ENCODE measurements around the gene BTF3L4.
A peak's percentile ranks its signal among the peaks of the same experiment; 100 is the strongest.

Gene BTF3L4

DNA sequence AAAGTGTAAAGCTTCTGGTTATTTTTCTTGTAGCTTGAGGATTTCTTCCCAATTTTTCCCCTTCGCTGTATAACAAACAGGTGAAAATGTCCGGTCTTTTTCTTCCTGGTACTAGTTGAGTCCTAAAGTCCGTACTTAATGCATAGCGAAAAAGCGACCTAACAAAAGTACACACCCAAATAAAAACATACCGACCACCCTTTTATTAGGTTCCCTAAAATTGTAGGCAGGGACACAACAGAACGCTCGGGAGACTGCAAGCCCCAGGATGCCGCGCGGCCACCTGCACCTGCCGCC is 281 bp upstream of the BTF3L4 start:
- TF ChIP-seq, protein P1, sequence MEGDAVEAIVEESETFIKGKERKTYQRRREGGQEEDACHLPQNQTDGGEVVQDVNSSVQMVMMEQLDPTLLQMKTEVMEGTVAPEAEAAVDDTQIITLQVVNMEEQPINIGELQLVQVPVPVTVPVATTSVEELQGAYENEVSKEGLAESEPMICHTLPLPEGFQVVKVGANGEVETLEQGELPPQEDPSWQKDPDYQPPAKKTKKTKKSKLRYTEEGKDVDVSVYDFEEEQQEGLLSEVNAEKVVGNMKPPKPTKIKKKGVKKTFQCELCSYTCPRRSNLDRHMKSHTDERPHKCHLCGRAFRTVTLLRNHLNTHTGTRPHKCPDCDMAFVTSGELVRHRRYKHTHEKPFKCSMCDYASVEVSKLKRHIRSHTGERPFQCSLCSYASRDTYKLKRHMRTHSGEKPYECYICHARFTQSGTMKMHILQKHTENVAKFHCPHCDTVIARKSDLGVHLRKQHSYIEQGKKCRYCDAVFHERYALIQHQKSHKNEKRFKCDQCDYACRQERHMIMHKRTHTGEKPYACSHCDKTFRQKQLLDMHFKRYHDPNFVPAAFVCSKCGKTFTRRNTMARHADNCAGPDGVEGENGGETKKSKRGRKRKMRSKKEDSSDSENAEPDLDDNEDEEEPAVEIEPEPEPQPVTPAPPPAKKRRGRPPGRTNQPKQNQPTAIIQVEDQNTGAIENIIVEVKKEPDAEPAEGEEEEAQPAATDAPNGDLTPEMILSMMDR (IDR thresholded peaks at IDR 0.05), result no peak
- no peak for DNase-seq (ENCODE audit: low spot score)
- Histone ChIP-seq H3K27ac (peak overlapping the region; percentile 89 to 98), H3K4me3 (peak overlapping the region; percentile 100)

DNA sequence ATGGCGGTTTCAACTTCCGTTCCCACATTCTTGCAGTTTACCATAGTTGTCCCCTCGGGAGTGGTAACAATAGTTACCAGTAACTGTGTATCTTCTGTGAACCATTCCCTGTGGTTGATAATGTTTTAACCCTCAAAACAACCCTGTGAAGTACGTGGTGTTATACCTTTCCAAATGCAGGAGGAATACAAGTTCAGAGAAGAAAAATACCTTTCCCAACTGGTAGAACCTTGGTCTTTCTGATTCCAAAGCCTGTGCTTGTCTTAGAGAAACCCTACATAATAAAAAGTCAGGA is 789 bp downstream of the BTF3L4 start:
- peak overlapping the region; percentile 89 to 98 for H3K27ac ChIP-seq
- H3K4me3 ChIP-seq, result peak overlapping the region; percentile 100
- DNase-seq (ENCODE audit: low spot score), result no peak
- TF ChIP-seq, protein P1 (IDR thresholded peaks at IDR 0.05), result no peak

DNA sequence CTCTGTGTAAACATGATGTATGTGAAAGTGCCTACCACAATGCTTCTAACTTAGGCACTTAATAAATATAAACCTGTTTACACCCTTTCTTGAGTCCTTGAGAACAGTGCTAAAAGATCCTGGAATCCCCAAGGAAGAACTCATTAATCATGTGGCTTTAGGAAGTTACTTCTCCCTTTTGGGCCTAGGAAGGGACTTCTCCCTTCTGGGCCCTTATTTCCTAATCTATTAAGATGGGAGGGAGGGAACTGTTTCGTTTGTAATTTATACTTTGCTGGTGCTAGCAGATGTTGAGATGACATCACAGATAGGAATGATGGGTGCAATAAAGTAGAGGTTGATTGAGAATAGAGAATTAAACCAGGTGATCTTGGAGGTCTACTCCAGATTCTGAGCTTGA is 1.2 kb downstream of the BTF3L4 start:
- H3K4me3 ChIP-seq, result peak overlapping the region; percentile 100
- H3K27ac ChIP-seq, result peak overlapping the region; percentile 89 to 98
- no peak for DNase-seq (ENCODE audit: low spot score)
- TF ChIP-seq, protein P1 (IDR thresholded peaks at IDR 0.05), result no peak

- DNase-seq (ENCODE audit: low spot score), result no peak
- H3K4me3 ChIP-seq, result peak overlapping the region; percentile 100
- TF ChIP-seq, protein P1 (IDR thresholded peaks at IDR 0.05), result no peak
- peak overlapping the region in 1 of 2 donors; percentile 98 for H3K27ac ChIP-seq
These were observed 1.9 kb downstream of the BTF3L4 start for GRCh38 chr1:52057876-52058415.

- DNase-seq (ENCODE audit: low spot score), result no peak
- no peak overlapping the region for H3K27ac ChIP-seq
- no peak overlapping the region for H3K4me3 ChIP-seq
- TF ChIP-seq, protein P1 (IDR thresholded peaks at IDR 0.05), result no peak
These were observed 3.2 kb downstream of the BTF3L4 start for GRCh38 chr1:52059321-52059720.

GRCh38 chr1:52059888-52060287 is 3.8 kb downstream of the BTF3L4 start:
- H3K4me3 ChIP-seq, result no peak overlapping the region
- TF ChIP-seq, protein P1 (IDR thresholded peaks at IDR 0.05), result no peak
- H3K27ac ChIP-seq, result no peak overlapping the region
- DNase-seq (ENCODE audit: low spot score), result no peak

DNA sequence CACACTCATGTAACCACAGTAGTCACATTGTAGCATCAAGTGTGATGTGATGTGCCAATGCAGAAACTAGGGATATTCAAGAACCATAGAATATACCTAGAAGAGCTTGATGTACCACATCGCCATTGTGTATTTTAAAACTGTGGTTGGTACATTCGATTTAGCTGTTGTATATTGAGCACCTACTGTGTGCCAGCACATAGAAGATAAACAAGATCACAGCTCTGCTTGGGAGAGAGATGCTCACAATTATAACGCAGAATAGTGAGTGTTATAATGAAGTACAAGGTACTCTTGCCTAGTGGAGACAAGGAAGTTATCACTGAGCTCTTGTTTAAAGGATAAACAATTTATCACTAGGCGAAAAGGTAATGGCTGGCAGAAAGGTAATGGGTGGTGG is 4.7 kb downstream of the BTF3L4 start:
- no peak for DNase-seq (ENCODE audit: low spot score)
- TF ChIP-seq, protein P1 (IDR thresholded peaks at IDR 0.05), result no peak
- no peak overlapping the region for H3K27ac ChIP-seq
- no peak overlapping the region for H3K4me3 ChIP-seq
